Ascending aorta (tissue), 2 donors: ENCODE data around the gene RAX2. TPM values are rescaled to one million over a fixed set of nuclear protein-coding genes. Genes with fewer than 3 reads are reported as not detected.
"Not testable (repeated sequence)": the region's sequence is repeated elsewhere in the genome, so short reads cannot be mapped to it uniquely, and the experiment has no call there.

Experiments used
- DNase-seq, 2 donors: peaks; one replicate each; pipeline ENCODE4 v3.0.0-alpha.2; 2019; ENCODE audit warnings: low spot score in 2 of 2
- H3K27ac ChIP-seq, 2 donors: fragments of 200-600 bp; sonication (generic); one replicate each; pipeline ENCODE4 v1.5.1; 2016 to 2017; ENCODE audit warnings: mild to moderate bottlenecking in 1 of 2
- H3K27me3 ChIP-seq: fragments of 200-600 bp; sonication (generic); one replicate; pipeline ENCODE4 v1.5.1; 2017
- H3K36me3 ChIP-seq, 2 donors: fragments of 200-600 bp; sonication (generic); one replicate each; pipeline ENCODE4 v1.5.1; 2016
- H3K4me1 ChIP-seq, 2 donors: fragments of 200-600 bp; sonication (generic); one replicate each; pipeline ENCODE4 v1.5.1; 2016 to 2017; ENCODE audit warnings: mild to moderate bottlenecking in 1 of 2
- H3K4me3 ChIP-seq, 2 donors: fragments of 200-600 bp; sonication (generic); one replicate each; pipeline ENCODE4 v1.5.1; 2016 to 2017; ENCODE audit warnings: mild to moderate bottlenecking in 1 of 2
- H3K9me3 ChIP-seq, 2 donors: fragments of 200-600 bp; sonication (generic); one replicate each; pipeline ENCODE4 v1.5.1; 2016
- intact Hi-C: fragments of 100-400 bp; cut with DNase I; formaldehyde crosslinking; loops from one replicate; pipeline ENCODE4 v1.15.1; 2023
- total RNA-seq: library from RNA; depleted of rRNA; stranded (reverse); fragments of >200 nt; gene quantifications from one replicate; pipeline ENCODE4 v1.1.0, GENCODE V29; 2016
- TF ChIP-seq, protein P1 (sequence below), 3 experiments: fragments of 200-600 bp in 2 of 3; fragments of 450-650 bp in 1 of 3; sonication (generic) in 2 of 3; IDR thresholded peaks; one replicate each; pipeline ENCODE4 v1.5.1; 2016 to 2019; ENCODE audit warnings: antibody characterized with exemption in 3 of 3, mild to moderate bottlenecking in 1 of 3, moderate library complexity in 1 of 3

The RAX2 gene
- total RNA-seq, 1 donor from 2014 or later = not detected

DNA sequence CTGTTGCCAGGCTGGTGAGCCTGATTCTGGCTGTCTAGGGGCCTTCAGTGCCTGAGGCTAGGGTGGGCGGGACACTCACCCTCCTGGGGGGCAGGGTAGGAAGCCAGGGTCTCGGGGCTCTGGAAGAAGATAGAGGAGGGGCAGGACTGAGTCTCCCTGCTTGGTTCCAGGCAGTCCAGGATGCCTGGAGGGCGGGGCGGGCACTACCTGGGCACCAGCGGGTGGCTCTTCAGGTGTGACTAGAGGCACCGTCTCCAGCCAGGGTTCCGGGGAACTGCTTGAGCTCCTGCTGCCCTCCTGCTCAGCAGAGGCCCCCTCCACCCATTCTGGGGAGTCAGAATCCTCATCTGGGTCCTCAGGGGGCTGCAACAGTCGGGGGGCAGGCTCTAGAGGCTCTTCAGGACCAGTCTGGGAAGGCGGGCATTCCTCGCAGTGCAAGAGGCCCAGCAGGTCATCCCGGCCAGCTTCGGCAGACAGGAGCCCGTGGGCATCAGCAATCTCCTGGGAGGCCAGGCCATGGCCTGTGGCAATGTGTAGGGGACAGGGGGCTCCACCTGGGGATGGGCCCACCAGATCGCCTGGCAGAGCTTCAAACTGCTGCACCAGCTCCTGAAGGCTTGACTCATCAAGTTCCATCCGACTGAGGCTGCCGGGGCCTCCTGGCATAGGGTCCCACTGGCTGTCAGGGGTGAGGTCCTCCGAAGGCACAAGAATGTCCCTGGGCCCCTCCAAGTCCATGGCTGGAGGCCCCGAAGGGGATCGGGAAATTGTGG, 12.4 kb downstream of the RAX2 start:
- Histone ChIP-seq H3K27ac (no peak overlapping the region), H3K36me3 (peaks cover 4 to 28% of the 10 kb centered on the region in 2 donors), H3K4me1 (peaks cover 9 to 22% of the 10 kb centered on the region in 2 donors), H3K27me3 (no peaks in the 10 kb centered on the region), H3K4me3 (peak overlapping the region in 1 of 2 donors; percentile 95), H3K9me3 (no peaks in the 10 kb centered on the region)
- TF ChIP-seq, protein P1, sequence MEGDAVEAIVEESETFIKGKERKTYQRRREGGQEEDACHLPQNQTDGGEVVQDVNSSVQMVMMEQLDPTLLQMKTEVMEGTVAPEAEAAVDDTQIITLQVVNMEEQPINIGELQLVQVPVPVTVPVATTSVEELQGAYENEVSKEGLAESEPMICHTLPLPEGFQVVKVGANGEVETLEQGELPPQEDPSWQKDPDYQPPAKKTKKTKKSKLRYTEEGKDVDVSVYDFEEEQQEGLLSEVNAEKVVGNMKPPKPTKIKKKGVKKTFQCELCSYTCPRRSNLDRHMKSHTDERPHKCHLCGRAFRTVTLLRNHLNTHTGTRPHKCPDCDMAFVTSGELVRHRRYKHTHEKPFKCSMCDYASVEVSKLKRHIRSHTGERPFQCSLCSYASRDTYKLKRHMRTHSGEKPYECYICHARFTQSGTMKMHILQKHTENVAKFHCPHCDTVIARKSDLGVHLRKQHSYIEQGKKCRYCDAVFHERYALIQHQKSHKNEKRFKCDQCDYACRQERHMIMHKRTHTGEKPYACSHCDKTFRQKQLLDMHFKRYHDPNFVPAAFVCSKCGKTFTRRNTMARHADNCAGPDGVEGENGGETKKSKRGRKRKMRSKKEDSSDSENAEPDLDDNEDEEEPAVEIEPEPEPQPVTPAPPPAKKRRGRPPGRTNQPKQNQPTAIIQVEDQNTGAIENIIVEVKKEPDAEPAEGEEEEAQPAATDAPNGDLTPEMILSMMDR (IDR thresholded peaks at IDR 0.05) = no peak
- DNase-seq = no peak
- intact Hi-C loops = loop anchor here (5.0 kb wide), 4 partner anchors 308 to 1208 kb away; partner anchors contain the start of genes ANKRD24, KDM4B, SIRT6 and ZBTB7A

DNA sequence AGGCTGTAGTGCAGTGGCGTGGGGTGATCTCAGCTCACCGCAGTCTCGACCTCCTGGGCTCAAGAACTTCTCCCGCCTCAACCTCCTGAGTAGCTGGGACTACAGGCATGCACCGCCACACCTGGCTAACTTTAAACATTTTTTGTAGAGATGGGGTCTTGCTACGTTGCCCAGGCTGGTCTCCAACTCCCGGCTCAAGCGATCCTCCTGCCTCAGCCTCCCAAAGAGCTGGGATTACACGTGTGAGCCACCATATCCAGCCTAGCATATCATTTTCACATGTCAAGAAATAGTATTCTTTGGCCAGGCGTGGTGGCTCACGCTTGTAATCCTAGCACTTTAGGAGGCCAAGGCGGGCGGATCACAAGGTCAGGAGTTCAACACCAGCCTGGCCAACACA, 13.7 kb downstream of the RAX2 start:
- intact Hi-C loops, H3K27ac ChIP-seq, H3K27me3 ChIP-seq, H3K9me3 ChIP-seq, H3K4me3 ChIP-seq, DNase-seq: not testable (repeated sequence)
- Histone ChIP-seq H3K36me3 (peaks cover 9 to 37% of the 10 kb centered on the region in 2 donors), H3K4me1 (peaks cover 9 to 20% of the 10 kb centered on the region in 2 donors)

DNA sequence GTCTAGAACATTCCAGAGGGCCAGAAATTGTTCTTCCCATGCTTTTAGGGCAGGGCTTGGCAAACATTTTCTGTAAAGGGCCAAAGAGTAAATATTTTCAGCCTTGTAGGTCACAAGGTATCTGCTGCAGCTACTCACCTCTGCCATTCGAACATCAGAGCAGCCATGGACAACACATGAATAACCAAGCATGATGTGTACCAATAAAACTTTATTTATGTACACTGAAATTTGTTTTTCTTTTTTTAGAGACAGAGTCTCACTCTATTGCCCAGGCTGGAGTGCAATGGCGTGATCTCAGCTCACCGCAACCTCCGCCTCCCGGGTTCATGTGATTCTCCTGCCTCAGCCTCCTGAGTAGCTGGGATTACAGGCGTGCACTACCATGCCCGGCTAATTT, 14.3 kb downstream of the RAX2 start:
- Histone ChIP-seq H3K4me1 (peaks cover 9 to 16% of the 10 kb centered on the region in 2 donors), H3K36me3 (peaks cover 14 to 43% of the 10 kb centered on the region in 2 donors)
- H3K4me3 ChIP-seq, H3K27ac ChIP-seq, H3K27me3 ChIP-seq, DNase-seq, H3K9me3 ChIP-seq, intact Hi-C loops: not testable (repeated sequence)

DNA sequence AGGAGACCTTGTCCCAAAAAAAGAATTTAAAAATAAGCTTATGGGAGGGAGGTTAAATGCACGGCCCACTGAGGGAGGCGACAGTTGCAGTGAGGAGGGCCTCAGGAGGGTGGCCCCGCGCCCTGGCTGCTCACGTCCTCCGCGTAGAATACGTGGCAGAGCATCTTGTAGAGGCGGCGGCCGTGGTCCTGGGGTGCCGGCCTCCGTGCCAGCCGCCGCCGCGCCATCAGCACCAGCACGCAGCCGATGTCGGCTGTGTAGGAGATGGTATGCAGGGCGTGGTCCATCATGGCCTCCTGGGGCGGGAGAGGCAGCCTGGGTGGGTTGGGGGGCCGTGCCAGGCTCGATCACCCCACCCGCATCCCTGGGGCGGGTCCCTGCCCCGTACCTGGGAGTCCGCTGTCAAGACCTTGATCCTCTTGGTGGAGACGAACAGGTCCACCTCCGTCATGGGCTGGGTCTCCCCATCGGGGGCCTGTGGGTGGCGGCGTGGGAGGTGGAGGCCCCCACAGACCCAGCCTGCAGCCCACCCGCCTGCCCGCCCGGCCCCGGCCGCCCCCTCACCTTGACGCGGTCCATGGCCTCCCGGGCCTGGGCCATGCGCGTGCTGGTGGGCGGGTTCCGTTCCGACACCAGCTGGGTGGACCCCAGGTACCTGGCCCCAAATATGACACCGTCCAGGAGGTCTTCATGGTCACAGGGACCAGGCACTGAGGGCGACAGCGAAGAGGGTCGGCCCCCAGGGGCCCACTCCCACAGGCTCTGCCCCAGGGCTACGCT, 18.2 kb downstream of the RAX2 start:
- no peak overlapping the region for H3K4me3 ChIP-seq
- no peaks in the 10 kb centered on the region for H3K27me3 ChIP-seq
- TF ChIP-seq, protein P1 (IDR thresholded peaks at IDR 0.05) = no peak
- no peak for DNase-seq
- no peaks in the 10 kb centered on the region for H3K9me3 ChIP-seq
- H3K36me3 ChIP-seq = peaks cover 37 to 69% of the 10 kb centered on the region in 2 donors
- H3K27ac ChIP-seq = no peak overlapping the region
- intact Hi-C loops = no loop called here
- peaks cover 0 to 3% of the 10 kb centered on the region in 2 donors for H3K4me1 ChIP-seq

DNA sequence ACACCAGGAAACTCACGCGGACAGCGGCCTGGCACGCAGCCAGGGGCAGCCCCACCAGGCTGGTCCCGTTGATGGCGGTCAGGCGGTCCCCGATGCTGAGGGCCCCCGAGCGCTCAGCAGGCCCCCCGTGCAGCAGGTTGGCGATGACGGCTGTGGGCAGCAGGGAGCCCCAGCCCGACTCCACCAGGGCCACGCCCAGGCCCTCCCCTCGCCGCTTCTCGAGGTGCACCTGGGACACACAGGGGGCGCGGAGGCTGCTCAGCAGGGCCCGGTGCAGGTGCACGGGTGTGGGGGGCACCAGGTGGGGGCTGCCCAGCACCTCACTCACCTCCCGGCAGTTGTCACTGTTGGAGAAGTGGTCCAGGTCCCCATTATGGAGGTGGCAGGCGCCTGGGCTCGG, 19.5 kb downstream of the RAX2 start:
- DNase-seq = no peak
- no peak overlapping the region for H3K4me3 ChIP-seq
- H3K9me3 ChIP-seq = no peaks in the 10 kb centered on the region
- no peaks in the 10 kb centered on the region for H3K27me3 ChIP-seq
- no peaks in the 10 kb centered on the region for H3K4me1 ChIP-seq
- peaks cover 37 to 55% of the 10 kb centered on the region in 2 donors for H3K36me3 ChIP-seq
- intact Hi-C loops = no loop called here
- TF ChIP-seq, protein P1 (IDR thresholded peaks at IDR 0.05) = no peak
- no peak overlapping the region for H3K27ac ChIP-seq

DNA sequence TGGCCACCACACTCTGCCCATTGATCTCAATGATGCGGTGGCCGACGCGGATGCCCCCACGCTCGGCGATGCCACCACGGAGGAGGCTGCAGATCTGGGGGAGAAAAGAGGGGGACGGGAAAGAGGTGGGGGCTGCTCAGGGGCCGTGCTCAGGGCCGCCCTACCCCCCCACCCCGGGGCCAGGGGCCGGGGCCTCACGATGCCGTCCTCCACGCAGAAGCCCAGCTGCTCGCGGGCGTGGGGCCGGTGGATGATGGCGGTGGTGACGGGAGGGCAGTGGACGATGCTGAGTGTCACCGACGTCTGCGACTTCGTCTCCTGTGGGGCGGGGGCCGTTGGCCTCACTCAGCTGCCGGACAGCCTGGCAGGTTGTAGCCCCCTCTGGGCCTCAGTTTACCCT, 20.8 kb downstream of the RAX2 start:
- Histone ChIP-seq H3K4me3 (no peak overlapping the region), H3K27ac (no peak overlapping the region), H3K27me3 (no peaks in the 10 kb centered on the region), H3K4me1 (no peaks in the 10 kb centered on the region), H3K36me3 (peaks cover 37 to 48% of the 10 kb centered on the region in 2 donors), H3K9me3 (no peaks in the 10 kb centered on the region)
- intact Hi-C loops = no loop called here
- no peak for DNase-seq
- TF ChIP-seq, protein P1 (IDR thresholded peaks at IDR 0.05) = no peak
